Activated T-cell treated with anti-CD3 and anti-CD28 coated beads, Interleukin-2, amount 50 U/mL, for 1 hour (primary cell): ENCODE data around the gene TXNIP.

Experiments
- DNase-seq: peaks from one replicate; pipeline ENCODE4 v3.0.0-alpha.2; 2020

The TXNIP gene

DNA sequence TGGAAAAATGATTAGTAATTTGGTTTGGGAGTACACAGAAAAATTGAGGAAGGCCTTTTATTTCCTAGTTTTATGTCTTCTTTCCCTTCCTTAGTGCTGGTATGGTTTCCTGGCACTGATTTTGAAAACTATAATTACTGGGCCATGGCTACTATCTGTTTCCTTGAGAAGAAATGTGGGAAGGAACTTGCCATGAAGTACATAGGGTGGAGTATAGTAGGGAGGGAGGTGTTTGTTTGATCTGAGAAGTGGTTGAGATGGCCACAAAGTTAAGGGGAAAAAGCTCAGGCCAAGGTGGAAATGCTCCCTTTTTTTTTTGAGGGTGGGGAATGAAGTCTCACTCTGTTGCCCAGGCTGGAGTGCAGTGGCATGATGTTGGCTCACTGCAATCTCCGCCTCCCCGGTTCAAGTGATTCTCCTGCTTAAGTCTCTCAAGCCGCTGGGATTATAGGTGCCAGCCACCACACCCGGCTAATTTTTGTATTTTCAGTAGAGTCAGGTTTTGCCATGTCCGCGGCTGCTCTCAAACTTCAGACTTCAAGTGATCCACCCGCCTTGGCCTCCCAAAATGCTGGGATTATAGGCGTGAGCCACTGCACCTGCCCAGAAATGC, 13.9 kb upstream of the TXNIP start:
- no peak for DNase-seq

DNA sequence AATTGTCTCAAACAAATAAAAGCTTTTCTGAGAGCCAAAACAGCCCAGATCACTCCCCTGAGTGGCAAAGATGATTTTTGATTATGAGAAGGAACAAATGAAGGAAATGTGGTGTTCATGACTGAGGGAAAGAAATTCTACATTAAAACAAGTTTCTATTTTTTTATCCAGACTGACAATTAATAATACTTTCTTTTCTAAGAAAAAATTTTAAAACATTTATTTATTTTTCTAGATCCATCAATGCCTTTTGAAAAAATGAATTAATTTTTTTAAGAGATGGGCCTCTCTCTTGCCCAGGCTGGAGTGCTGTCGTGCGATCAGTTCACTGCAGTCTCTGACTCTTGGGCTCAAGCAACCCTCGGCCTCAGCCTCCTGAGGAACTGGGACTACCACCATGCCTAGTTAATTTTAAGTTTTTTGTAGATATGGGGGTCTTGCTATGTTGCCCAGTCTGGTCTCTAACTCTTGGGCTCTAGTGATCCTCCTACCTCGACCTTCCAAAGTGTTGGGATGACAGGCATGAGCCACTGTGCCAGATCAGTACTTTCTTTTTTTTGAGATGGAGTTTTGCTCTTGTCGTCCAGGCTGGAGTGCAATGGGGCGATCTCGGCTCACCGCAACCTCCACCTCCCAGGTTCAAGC, 11.2 kb upstream of the TXNIP start:
- no peak for DNase-seq

DNA sequence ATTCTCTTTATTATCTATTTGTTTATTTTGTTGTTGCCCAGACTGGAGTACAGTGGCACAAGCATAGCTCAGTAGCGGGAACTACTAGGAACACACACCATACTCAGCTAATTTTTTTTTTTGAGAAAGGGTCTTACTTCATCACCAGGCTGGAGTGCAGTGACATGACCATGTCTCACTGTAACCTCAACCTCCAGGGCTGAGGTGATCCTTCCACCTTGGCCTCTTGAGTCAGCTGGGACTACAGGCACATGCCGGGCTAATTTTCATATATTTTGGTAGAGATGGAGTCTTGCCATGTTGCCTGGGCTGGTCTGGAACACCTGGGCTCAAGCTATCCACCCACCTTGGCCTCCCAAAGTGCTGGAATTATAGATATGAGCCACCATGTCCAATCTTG, 5.3 kb upstream of the TXNIP start:
- no peak for DNase-seq

DNA sequence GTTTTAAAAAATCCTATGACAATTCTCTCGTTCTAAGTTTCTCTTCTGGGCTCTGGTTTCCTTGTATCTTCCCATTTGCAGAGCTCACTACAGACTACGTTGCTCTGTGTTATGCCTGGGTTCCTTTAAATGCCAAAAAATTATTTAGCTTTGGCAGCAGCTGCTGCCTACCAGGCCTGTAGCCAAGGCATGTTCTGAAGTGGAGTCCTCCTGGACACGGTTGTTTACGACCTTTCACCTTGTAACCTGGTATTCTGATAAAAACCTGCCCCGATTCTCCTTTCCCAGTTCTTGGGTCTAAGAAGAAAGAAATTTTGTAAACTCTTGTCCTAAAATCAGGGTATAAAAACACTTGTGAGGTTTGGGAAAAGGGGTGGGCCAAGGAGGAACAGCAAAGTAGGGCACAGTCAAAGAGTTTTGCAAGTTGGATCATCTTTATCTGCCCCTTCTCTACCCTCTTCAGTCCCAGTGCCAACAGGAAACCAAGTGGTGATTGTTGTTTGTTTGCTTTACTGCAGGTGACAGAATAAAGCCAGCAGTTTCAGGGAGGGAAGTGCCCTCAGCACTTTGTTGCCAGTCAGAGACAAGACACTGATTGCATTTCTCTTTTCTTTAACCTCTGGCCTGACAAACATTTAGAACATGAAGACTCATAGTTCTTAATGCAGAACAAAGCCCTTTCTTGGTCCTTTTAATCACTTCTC, 3.1 kb upstream of the TXNIP start:
- peak; percentile 19 for DNase-seq

DNA sequence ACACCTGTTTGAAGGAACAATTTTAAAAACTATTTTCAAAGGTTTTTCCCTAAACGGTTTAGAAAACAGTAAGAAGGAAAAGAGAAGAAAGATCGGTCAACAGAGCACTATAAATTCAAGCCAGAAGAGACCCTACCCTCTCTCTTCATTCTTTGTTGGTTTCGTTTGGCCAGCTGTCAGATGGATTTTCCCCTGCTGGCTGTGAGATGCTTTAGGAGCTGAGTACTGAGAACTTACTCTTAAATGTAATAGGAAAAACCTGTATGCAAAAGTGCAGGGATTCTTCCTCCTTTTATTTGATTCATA, 1.3 kb upstream of the TXNIP start:
- peak; percentile 7 for DNase-seq

DNA sequence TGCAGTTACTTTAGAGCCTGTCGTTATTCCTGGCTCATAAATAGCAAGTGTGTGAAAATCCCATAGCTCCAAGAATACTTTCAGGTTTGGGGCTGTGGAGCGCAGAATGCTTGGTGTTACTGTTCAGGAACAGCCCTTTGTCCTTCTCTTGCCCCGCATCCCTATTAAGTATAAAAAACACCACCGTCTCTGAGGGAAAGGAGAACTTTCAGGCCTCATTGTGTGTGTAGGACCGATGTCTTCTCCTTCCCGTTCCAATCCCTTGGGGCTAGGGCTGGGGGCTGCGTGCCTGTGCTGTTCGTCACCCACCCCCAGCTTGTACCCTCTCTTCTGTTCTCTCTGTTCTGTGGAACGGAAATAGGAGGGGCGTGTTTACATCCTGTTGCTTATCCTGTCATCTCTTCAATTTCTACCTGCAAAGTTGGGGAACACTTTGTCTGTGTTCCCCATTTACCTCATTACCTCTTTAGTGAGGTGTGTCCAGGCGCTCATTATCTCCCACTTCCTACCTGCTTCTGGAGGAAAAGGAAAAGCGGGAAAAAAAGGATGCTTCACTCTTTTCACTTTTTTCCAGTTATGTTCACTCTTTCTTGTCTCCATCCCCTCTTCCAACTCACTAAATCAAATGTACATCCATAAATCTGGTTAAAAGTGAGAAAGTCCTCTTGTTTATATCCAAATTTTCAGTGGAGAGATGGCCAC, 788 bp upstream of the TXNIP start:
- peak; percentile 61 for DNase-seq

DNA sequence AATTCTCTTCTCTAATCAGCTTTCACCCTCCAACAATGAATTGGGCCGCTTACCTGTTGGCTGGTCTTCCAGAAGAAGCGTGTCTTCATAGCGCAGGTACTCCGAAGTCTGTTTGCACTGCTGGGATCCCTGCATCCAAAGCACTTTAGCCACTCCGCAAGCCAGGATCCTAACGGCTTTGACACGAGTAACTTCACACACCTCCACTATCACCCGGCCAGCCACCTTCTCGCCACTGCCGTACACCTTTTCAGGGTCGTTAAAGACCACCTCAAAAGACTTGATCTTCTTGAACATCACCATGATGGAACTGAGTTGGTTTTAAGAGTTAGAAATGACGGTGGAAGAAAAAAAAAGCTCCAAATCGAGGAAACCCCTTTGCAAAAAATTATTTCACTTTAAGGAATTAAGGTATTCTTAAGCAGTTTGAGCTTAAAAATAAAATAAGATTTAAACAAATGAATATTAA, 381 bp downstream of the TXNIP start:
- DNase-seq = peak; percentile 34

DNA sequence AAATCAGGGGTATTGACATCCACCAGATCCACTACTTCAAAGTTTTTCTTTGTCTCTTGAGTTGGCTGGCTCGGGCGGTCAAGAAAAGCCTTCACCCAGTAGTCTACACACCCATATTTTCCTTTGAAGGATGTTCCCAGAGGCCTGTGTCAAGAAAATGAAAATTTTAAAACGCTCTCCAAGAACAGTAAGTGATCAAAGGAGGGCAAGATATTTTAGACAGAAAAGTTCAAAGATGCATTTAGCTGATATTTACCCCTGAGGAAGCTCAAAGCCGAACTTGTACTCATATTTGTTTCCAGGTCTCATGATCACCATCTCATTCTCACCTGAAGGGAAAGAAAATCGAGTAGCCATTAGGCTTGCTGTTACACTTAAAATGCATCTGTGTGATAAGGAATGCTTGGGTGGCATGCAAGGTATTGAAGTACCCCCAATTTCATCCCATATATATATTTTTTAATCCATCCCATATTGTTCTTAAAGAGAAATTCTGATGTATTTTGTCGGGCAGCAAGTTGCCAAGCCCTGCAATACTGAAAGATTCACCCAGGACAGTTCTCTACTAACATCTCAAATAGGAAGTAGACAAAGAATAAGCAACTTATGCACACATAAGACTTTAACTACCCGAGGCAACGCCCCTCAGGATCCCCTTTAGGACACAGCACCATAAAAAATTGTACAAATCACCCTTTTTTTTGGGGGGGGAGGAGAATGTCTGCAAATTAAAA, 1.1 kb downstream of the TXNIP start:
- DNase-seq = peak; percentile 10

DNA sequence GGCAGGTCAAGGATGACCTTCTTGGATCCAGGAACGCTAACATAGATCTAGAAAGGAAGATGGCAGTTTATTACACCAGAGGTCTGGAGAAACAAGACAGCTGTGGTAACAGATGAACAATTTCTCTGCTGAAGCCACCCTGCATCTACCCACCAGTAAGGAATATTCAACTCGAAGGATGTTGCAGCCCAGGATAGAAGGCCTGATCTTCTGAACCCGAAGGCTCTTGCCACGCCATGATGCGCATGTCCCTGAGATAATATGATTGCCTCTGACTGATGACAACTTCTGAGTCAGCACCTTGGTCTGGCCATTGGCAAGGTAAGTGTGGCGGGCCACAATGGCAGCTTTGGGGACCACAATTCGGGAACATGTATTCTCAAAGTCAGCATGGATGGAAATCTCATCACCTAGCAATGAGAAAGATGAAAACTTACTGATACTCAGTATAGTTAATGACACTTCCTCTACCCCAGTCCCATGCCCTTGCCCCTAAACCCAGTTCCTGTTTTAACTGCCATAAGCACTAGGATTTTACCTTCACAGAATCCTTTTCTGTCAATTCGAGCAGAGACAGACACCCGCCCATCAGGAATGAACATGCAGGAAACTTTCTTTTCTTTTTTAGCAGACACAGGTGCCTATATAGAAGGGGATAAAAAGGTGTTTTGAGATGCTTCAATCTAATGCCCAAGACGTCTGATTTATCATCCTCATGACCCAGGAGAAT, 1.8 kb downstream of the TXNIP start:
- DNase-seq = peak; percentile 44

DNA sequence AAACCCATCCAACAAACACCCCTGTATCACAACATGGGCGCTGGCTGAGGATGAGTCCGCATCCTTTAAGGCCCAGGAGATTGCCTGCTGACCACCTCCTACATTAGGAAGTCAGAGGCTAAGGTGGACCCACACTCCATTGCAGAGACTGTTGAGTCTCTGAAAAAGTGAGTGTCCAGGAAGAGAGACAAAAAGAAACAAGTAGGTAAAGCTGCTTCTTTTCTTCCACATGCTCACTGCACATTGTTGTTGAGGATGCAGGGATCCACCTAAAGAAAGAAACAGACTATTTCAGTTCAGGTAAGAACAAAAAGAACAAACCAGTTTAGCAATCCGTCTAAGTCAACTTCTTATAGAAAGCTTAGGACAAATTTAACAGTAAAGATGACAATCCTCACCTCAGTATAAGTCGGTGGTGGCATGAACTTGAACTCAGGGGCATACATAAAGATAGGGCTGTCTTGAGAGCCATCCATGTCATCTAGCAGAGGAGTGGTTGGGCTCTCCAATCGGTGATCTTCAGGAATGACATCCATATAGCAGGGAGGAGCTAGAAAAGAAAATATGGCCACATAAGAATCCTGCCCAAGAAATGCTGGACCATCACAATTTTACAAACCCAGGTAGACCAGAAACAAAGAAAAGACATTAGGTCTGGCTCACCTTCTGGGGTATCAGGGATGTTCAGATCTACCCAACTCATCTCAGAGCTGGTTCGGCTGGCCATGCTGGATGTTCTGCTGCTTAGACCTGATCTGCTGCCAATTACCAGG, 2.6 kb downstream of the TXNIP start:
- peak; percentile 11 for DNase-seq

DNA sequence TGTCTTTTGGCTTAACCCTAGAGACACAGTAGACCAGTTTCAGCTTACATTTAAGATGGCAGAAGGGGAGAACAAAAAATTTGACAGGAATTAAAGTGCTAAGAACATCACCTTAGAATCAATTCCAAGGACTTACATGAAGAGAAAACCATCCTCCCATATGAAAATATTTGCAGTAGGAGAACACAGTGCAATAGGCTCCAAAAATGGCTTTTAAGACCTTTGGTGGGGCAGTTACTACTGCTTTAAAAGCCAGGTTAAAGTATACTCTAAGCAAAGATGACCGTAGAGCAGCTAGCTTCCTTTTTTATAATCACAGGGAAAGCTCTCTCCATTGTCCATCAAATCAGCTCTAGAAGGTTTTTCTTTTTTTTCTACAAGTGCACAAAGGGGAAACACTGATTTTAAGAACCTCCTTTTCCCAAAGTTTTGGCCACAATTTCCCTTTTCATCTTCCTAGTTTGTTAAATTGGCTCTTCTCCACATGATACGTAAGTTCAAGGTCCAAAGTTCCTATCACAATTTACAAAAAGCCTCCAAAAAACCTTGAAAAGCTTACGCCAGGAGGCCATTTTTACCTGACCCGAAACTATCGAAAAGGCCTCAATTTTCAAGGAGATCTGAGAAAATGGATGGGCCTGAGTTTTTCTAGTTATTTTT, 3.3 kb downstream of the TXNIP start:
- no peak for DNase-seq

DNA sequence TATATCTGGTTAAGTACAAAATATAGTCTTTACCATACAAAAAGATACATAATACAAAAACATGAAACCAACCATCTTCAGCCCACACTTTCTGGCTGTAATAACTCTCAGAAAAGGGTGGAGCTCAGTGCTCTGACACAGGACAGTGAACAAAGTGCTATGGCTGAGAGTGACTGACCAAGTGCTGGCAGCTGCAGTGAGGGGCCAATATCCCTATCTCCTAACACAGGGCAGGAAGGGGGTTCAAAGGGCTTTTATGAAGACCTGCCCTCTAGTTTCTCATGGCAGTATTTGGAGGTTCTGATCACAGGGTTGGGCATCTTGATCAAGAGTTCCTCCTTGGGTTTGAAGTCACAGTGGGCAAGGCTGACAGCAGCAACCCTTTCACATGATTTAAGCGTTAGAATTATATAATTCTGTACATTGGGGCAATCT, 3.9 kb downstream of the TXNIP start:
- peak; percentile 18 for DNase-seq

DNA sequence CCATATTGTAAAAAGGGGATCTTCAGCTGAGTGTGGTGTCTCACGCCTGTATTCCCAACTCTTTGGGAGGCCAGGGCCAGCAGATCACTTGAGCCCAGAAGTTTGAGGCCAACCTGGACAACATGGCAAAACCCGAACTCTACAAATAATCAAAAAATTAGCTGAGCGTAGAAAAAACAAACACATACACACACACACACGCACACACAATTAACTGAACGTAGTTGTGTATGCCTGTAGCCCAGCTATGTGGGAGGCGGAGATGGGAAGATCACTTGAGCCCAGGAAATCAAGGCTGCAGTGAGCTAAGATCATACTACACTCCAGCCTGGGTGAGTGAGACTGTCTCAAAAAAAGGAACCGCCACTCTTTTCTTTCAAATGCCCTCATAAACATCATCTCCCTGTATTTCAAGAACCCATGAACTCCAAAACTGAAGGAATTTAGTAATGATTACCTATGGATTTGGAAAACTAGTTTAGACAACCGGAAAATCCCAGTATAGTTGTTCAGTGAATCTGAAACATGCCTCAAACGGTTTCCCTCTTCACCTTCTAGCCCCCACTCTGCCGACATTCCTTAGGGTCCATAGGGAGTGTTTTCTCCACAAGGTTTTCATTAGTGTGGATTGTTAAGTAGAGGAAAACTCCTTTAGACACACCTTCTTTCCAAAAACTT, 4.5 kb downstream of the TXNIP start:
- DNase-seq = peak; percentile 18

DNA sequence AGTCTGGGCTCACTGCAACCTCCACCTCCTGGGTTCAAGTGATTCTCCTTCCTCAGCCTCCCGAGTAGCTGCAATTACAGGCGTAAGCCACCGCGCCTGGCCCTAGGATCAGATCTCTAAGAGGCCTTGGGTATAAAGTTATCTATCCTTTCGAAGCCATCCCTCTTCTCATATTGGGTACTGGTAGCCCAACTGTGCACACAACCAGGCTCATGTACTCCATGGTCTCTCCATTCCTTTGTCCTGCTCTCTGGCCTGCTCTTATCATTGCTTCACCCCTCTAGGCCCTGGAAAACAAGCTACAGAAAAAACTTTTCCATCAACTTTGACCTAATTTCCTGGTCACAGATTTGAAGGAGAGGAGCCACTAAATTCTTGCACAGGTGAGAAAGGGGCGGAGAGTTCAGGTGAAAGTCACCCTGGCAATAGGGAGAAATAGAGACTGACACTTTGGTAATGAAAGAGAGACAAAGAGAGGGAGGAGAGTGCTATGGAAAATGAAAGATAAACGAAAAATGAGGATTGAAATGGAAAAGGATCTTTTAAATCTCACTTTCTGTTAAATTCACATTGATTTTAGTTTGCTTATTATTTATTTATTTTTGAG, 6.0 kb downstream of the TXNIP start:
- DNase-seq = peak; percentile 21

DNA sequence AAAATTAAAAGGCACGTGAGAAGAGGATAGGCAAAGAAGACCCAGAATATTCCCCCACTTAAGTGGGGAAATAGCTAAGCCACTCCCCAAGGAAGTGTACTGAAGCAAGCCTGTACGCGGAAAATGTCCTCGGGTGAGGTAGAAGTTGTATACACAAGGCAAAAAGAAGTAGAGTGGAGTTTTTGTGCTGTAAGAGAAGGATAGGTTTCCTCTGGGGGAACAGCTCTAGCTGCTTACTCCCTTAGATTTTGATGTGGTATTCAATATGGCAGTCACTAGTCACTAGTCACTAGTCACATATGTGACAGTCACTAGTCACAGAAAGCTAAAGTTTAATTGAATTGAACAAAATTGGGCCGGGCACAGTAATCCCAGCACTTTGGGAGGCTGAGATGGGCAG, 7.6 kb downstream of the TXNIP start:
- peak; percentile 19 for DNase-seq

DNA sequence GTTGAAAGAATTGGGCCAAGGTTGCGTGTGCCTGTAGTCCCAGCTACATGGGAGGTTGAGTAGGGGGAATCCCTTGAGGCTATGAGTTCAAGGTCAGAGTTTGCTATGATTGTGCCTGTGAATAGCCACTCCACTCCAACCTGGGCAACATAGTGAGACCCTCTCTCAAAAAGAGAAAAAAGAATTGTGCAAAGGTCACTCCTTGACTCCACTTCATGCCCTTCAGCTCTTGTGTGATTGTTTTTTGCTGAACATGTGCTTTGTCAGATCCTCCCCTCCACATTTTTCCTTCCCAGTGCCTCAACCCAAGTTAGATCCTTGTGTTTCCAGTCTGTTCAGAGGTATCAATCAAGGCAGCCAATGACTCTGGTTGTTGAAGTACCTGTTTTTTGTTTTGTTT, 8.5 kb downstream of the TXNIP start:
- no peak for DNase-seq

DNA sequence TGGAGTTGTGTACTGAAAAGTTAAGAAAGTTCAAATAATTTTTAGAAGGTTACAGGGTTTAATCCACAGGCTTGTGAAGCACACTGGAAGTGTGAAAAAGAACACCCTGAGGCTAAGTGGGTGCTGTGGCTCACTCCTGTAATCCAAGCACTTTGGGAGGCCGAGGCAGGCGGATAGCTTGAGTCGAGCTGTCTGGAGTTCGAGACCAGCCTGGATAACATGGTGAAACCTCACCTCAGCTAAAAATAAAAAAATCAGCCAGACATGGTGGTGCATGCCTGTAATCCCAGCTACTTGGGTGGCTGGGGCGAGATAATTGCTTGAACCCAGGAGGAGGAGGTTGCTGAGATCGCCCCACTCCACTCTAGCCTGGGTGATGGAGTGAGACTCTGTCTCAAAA, 9.8 kb downstream of the TXNIP start:
- DNase-seq = peak; percentile 8

DNA sequence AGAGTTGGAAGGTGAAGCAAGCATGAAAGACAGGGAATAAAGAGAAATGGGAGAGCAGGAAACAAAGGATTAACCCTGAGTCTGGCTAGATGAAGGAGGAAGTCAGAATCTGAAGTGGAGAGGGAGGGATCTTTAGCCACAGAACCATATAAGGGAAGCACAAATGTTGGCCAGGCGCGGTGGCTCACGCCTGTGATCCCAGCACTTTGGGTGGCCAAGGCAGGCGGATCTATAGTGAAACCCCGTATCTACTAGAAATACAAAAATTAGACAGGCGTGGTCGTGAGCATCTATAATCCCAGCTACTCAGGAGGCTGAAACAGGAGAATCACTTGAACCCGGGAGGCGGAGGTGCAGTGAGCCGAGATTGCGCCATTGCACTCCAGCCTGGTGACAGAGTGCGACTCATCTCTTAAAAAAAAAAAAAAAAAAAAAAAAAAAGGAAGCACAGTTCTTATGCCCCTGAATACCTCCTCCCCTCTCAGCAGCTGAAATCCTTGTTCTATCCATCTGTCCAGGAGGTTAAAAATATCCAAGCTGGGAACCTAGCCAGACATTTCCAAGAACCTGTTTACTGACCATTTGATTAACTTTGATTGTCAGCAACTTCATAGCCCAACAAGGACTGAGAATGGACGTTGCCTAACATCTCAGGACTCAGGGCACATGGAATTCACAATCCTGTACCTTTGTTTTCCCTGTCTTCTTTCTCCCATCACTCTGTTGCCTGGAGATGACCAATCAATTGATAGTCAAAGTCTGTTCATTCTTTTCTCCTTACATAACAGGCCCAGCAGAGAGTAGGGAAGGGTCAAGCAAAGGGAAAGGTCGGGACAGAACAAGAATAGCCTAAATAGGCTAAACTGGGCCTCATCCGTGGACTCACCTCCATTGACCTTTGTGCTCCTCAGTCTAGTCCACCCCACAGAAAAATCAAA, 10.6 kb downstream of the TXNIP start:
- DNase-seq = peak; percentile 16

DNA sequence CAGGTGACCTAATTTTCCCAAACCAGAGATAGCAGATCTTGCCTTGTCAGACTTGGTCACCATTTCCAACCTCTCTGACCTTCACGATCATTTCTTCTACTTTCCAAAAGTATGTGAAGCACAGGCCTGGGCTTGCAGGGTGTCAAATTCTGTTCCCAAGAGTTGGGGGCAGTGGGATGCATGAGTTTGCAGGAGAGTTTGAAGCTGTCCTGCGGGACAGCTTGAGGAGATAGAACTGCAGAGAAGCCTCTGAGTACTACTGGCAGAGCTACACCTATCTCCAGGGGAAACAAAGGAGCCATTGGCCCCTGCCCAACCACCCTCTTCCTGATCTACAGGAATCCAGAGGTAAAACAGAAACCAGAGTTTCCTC, 11.3 kb downstream of the TXNIP start:
- DNase-seq = peak; percentile 11
